CD1c-positive myeloid dendritic cell (primary cell): Measurements from ENCODE around the gene SLC25A42.
"Not testable (repeated sequence)": the region's sequence is repeated elsewhere in the genome, so short reads cannot be mapped to it uniquely, and the experiment has no call there.

Source experiments
- DNase-seq: peaks from one replicate; pipeline ENCODE4 v3.0.0-alpha.2; 2016; ENCODE audit errors: extremely low spot score

The SLC25A42 gene

GRCh38 chr19:19135713-19136112, 71.9 kb downstream of the SLC25A42 start:
- not testable (repeated sequence) for DNase-seq

DNA sequence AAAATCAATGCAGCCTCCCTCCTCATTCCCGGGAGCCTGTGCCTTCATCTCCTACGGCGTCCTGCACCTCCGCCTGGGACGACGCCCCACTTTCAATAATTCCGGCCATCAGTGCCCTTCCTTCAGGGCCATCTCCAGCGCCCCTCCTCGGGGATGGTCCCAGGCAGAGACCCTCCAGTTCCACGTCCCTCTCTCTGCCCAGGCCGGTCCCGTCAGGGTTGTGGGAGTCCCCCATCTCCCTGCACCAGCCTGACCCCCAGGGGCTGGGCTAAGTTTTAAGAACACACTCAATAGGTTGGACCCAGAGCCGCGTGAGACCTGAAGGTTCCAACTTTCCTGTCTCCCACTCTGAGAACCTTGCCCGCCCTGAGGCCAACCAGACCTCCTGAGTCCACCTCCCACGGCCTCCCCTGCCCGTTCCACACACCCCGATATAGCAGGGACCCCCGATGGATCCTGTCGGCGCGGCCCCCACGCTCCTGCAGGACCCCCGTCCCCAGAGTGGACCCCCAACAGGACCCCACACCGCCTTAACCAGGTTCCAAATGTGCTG, 73.8 kb downstream of the SLC25A42 start:
- no peak for DNase-seq

GRCh38 chr19:19138109-19138981, 74.6 kb downstream of the SLC25A42 start, which contains the start of gene TMEM161A:
TSS of gene TMEM161A (minus strand) at chr19:19138478. CDS start at chr19:19138428, 50 bp downstream.
- DNase-seq = peak; percentile 98

DNA sequence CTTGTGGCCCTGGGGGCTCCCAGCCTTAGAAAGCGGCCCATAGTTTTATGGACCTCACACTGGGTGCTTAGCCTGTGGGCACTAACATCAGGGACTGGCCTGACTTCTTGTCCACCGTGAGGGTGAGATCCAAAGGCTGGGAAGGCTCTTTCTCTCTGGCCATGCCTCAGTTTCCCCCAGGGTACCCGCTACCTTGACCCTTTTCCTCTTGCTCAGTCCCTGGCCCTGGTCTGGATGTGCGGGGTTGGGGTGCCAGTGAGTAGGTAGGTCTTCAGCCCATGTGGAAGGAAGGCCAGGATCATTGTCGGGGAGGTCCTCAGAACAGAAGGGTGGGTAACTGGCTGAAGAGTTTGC, 76.1 kb downstream of the SLC25A42 start:
- no peak for DNase-seq

DNA sequence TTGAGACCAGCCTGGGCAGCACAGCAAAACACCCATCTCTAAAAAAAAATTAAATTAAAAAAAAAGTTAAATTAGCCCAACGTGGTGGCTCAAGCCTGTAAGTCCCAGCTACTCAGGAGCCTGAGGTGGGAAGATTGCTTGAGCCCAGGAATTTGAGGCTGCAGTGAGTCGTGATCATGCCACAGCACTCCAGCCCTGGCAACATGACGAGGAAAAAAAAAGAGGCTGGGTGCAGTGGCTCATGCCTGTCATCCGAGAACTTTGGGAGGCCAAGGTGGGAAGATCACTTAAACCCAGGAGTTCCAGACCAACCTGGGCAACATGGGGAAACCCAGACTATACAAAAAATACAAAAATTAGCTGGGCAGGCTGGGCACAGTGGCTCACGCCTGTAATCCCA, 76.7 kb downstream of the SLC25A42 start:
- no peak for DNase-seq

- DNase-seq = no peak
These were observed 78.6 kb downstream of the SLC25A42 start for GRCh38 chr19:19142347-19142746.

DNA sequence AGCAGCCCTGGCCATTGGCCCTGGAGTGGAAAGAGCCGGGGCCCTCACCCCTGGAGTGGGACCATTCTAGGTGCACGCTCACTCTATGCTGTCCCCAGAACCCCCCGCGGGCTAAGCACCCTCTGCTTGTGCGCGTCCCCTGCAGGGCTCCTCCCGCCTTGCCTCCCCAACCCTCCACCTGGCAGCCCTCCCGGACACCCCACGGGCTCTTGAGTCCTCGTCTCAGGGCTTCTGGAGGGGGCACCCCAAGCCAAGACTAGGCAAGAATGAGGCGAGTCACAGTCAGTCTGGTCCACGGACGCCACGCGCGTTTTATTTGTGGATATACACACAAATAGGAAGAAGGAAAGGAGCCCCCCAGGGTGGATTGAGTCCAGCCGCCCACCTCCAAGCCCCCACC, 81.5 kb downstream of the SLC25A42 start:
- no peak for DNase-seq

DNA sequence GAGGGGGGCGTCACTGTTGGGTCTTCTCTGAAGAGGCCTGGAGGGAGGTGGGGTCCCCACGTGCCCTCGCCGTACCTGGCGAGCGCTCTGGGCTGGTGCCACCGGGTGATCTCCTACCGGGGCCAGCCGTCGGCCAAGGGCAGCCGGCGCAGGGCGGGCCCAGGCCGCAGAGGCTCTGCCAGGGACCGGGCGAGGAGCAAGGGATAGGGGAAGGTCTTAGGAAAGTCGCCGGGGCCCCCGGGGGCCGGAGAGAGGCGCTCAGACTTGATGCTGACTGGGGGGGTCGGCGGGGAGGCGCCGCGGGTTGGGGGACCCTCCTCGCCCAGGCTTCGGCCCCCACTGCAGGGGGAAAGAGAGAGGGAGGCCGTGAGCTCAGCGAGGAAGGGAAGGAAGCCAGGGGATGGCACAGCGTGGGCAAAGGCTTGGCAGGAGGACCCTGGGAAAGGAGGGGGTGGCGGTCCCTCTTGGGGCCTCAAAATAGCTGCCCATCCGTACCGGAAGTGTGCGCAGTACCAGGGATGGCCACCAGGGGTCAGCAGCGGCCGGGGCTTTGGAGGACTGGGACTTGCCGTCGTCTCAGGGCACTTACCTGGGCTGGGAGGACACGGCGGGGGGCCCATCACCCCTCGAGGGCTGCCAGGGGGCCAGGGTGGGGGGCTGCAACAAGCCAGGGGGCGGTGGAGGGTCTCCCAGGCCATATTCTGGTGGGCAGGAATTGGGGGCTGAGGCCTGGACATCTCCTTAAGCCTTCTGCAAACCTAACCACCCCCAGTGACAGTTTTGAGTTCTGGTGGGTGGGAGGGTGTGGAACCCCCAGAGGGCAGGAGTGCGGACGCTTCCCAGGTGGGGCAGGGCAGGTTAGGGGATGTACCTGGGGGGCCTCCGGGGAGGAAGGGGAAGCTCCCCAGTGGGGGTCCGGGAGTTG, 82.2 kb downstream of the SLC25A42 start:
- DNase-seq = peak; percentile 82

- DNase-seq = no peak
These were observed 83.1 kb downstream of the SLC25A42 start for GRCh38 chr19:19146865-19147264.

DNA sequence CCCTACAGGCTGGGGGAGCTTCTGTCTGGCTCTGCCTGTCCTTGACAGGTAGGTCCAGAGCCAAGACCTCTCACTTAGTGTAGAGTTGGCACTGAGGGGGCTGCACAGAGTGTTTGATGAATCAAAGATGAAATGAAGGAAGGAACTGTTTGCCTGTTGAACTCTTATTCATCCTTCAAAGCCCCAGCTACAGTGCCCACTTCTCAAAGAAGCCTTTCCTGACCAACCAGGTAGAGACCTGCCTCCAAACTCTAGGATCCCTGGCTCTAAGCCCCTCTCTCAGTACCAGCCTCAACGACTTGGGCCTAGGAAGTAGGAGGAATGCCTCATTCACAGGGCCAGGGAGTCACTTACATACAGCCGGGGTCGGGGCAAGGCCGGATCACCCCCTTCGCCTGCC, 83.5 kb downstream of the SLC25A42 start:
- no peak for DNase-seq

GRCh38 chr19:19148504-19148903, 84.7 kb downstream of the SLC25A42 start:
- not testable (repeated sequence) for DNase-seq

DNA sequence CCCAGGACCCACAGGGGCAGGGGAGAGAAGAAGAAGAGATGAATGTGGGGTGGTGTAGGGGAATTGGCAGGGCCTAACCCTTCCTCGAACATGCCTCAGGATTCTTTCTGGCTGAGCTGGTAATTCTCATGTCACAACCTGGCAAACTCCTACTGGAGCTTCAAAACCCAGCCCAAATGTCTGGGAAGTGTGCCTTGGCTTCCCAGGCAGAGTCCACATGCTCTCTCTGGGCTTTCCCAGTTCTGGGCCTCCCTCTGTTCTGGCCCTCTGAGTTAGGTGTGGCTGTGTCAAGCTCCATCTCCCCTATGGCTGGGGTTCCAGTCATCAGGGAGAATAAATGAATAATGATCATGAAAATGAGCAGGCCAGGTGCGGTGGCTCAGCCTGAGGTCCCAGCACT, 85.6 kb downstream of the SLC25A42 start:
- no peak for DNase-seq

DNA sequence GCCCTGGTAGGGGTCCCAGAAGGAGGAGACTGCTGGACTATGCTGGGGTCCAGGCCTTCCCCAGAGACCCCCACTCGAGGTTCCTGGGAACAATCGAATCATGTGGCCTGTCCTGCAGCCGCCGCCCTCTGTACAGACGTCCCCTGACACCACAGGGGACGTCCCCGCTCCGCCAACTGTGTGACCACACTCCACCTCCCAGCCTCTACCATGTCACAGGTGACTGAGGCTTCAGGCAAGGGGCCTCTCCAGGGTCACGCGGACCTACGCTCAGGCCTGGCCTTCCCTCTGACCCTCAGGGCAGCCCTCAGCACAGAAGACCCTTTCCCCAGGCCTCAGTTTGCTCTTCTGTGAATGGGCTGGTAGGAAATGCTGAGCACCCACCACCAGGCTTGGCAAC, 87.6 kb downstream of the SLC25A42 start:
- no peak for DNase-seq

DNA sequence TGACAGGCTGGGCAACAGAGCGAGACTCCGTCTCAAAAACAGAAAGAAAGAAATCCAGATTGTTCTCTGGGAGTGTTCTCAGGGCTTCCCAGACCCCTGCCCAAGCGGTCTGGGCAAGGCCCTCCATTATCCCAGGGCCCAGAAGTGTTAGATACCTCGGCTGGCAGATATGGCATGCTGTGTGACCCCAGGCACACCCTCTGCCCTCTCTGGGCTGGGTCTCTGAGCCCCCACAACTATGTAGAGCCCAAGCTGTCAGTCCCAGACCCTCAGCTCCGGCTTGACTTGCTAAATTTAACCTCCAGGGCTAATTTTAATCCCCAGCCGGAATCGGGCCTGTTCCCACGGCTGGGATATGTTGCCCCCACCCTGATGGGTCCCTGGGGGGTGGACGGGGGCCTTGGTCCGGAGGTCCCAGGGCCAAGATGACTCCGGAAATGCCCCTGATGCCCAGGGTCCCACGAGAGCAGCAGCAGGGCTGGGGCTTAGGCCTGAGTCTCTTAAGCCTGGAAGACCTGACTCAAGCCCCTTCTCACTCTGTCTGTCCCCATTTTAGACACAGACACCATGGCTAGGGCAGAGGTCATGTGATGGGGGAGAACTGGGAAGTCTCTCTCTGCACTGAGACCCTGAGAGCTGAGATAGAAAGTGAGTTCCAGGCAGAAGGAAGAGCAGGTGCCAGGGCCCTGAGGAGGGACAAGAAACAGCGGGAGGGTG, 89.0 kb downstream of the SLC25A42 start:
- DNase-seq = no peak

- DNase-seq = no peak
These were observed 91.1 kb downstream of the SLC25A42 start for GRCh38 chr19:19154768-19155494.

- no peak for DNase-seq
These were observed 91.9 kb downstream of the SLC25A42 start for GRCh38 chr19:19155495-19156219.

DNA sequence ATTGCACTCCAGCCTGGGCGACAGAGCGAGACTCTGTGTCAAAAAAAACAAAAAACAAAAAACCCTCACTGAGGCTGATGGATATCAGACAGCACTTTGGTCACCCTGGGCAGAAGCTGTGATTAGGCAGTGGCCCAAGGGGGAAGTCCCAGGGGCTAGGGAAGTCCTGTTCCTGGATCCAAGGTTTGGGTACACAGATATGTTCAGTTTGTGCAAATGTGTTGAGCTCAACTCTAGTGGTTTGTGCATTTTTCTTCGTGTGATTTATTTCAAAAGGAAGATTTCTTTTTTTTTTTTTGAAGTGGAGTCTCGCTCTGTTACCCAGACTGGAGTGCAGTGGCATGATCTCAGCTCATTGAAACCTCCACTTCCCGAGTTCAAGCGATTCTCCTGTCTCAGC, 94.0 kb downstream of the SLC25A42 start:
- no peak for DNase-seq

GRCh38 chr19:19159534-19159933, 95.7 kb downstream of the SLC25A42 start:
- no peak for DNase-seq

DNA sequence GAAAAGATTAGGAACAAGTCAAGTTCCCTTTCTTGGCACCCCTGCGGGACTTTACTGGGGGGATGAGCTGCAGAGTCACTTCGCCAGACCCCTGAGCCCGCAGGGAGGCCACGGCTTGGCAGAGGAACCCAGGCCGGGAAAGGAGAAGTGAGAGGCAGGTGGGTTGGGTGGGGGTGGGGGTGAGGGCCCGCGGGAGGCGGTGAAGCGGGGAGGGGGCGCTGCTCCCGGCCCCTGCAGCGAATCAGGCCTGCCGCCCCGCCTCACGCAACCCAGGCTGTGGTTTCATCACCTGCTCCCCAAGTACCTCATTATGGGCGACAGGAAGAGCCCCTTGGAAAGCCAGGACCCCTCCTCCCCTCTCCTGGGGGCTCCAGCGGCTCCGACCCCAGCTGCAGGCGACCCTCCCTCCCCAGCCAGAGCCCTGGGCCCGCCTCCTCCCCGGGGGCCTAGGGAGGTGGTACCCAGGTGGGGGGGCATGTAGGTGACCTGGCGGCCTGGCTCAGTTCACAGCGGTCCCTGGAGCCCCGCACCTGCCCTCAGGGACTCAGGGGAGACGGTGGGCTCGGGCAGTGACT, 96.8 kb downstream of the SLC25A42 start:
- DNase-seq = peak; percentile 20

- DNase-seq = no peak
These were observed 98.7 kb downstream of the SLC25A42 start for GRCh38 chr19:19162495-19162894.
